AG08395 (cell line): ENCODE results near the gene GPR173.

Experiments
- DNase-seq: peaks from one replicate; pipeline ENCODE4 v3.0.0; 2012; ENCODE audit warnings: mixed read lengths, low spot score

GPR173 gene, protein sequence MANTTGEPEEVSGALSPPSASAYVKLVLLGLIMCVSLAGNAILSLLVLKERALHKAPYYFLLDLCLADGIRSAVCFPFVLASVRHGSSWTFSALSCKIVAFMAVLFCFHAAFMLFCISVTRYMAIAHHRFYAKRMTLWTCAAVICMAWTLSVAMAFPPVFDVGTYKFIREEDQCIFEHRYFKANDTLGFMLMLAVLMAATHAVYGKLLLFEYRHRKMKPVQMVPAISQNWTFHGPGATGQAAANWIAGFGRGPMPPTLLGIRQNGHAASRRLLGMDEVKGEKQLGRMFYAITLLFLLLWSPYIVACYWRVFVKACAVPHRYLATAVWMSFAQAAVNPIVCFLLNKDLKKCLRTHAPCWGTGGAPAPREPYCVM

GRCh38 chrX:53048169-53049126 is at the start of gene GPR173:
TSS of gene GPR173 (plus strand) at chrX:53048789. CDS start at chrX:53076622, 27,833 bp downstream.
- DNase-seq = peak; percentile 70

DNA sequence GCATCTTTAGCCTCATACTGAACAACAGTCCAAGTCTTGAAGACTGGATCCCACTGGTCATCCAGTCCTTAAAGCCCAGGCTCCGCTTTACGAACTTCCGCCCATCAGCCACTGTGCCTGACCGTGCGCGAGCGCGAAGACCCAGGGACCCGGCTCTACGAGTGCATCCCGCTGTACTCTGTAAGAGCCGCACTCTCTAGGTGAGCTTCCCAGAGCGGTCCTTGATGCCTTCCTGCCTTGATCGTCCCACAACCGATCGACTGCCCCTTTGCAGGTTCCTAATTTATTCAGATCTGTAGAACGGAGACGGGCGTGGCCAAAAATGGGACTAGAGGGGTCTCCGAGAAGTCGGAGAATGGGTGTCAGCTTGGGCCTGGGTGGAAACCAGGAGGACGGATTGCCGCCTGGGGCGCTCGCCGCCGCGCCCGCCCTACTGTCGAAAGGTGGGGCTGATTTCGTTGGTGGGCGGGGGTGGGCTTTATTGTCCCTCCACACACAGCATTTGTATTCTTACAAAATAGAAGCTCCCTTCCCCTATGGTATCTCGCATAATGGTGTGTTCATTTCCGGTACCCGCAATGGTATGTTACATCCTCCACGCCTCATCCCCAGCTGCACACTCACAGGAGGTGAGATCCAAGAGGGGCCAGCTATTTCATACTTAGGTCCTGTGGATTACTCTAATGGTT is 48.0 kb upstream of the GPR173 start:
- no peak for DNase-seq

DNA sequence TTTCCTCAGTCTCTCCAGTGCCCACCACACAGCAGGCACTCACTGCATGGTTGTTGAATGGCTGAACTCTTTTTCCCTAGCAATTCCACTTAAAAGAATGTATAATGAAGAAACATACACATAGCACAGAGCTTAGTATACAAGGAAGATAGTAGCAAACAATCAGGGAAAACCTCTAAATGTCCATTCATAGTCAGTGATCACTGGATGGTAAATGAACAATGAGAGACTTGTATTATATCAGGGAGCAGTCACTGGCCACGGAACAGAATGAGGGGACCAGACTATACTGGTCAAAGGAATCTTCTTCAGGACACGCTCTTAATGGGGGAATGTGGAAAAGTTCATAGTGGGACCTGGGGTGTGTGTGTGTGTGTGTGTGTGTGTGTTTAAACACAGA is 46.6 kb upstream of the GPR173 start:
- no peak for DNase-seq

GRCh38 chrX:53003111-53003510 is 45.5 kb upstream of the GPR173 start:
- no peak for DNase-seq

- DNase-seq = no peak
Observed at GRCh38 chrX:53004038-53004437, 44.6 kb upstream of the GPR173 start.

GRCh38 chrX:53004811-53005210 is 43.8 kb upstream of the GPR173 start:
- DNase-seq = no peak

GRCh38 chrX:53005327-53005726 is 43.3 kb upstream of the GPR173 start:
- no peak for DNase-seq

DNA sequence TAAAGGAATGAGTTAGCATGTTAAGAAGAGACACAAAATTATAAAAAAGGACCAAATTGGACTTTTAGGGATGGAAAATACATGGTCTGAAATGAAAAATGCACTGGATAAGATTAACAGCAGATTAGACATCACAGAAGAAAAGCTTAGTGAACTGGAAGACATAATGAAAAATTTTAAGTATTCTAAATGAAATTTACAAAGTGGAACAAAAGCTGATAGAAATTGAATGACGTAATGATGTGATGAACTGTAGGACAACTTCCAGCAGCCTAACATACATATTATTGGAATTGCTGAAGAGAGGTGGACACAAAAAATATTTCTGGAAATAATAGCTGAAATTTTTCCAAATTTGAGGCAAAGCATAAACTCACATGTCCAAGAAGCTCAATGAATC is 39.6 kb upstream of the GPR173 start:
- DNase-seq = no peak

DNA sequence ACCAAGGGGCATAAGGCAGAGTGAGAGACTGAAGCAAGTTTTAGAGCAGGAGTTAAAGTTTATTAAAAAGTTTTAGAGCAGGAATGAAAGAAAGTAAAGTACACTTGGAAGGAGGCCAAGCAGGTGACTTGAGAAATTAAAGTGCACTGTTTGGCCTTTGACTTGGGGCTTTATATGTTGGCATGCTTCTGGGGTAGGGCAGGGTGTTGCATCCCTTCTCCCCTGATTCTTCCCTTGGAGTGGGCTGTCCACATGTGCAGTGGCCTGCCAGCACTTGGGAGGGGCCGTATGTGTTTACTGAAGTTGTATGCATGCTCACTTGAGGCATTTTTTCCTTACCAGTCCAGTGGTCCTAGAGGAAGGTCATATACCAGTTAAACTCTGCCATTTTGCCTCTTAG is 35.3 kb upstream of the GPR173 start:
- no peak for DNase-seq

- no peak for DNase-seq
Observed at GRCh38 chrX:53018627-53019026, 30.0 kb upstream of the GPR173 start.

DNA sequence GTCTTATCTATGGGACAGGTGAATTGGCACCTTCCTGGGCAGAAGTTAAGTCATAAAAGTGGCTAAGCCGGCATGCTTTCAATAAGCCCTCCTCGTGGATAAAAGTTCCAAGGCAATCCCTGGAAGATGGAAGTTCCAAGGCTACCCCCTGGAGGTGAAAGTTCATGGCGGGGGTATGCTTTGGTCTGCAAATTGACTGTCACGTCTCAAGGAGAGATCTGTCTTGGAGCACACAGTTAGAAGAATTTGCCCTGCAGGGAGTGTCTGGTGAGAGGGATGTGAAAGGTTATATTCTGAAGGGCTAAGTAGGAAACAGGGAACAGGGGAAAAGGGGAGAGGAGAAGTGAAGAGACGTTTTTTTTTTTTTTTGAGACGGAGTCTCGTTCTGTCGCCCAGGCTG is 26.2 kb upstream of the GPR173 start:
- no peak for DNase-seq

- DNase-seq = no peak
Observed at GRCh38 chrX:53028678-53029077, 19.9 kb upstream of the GPR173 start.

- DNase-seq = no peak
Observed at GRCh38 chrX:53031380-53031779, 17.2 kb upstream of the GPR173 start.

DNA sequence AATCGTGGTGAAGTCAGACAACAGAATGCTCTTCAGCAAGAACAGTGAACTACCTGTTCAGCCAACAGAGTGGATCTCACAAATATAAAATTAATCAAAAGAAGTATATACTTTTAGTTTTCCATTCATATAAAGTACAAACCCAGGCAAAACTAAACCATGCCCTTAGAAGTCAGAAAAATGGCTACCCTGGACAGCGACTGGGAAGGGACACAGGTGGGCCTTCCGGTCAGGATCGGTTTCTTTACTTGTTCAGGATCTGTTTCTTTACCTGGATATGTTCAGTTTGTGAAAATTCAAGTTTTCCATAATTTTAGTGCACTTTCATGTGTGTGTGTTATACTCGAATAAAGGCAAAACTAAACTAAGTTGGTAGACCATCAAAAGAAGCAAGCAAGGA is 12.4 kb upstream of the GPR173 start:
- DNase-seq = no peak

DNA sequence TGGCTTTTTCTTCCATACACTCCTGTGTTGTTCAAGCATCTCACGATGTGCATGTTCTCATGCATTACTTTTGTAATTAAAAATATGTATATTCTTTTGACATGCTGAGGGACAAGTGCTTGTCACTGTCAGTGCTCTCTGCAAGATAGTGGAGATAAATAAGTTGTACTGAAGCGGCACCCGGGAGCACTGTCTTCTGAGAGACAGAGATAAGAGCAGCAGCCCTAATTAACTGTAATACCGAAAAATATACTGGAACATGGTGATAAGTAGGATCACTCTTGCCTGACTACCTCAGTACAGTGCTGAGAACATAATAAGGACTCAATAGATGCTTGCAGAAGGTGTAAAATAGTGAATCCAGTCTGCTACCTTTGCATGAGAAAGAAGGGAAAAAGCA is 9.4 kb upstream of the GPR173 start:
- no peak for DNase-seq

- no peak for DNase-seq
Observed at GRCh38 chrX:53044995-53045394, 3.6 kb upstream of the GPR173 start.

GRCh38 chrX:53047228-53047627 is 1.4 kb upstream of the GPR173 start:
- no peak for DNase-seq

- no peak for DNase-seq
Observed at GRCh38 chrX:53049127-53049517, 533 bp downstream of the GPR173 start.

GRCh38 chrX:53050841-53051240 is 2.3 kb downstream of the GPR173 start:
- no peak for DNase-seq

DNA sequence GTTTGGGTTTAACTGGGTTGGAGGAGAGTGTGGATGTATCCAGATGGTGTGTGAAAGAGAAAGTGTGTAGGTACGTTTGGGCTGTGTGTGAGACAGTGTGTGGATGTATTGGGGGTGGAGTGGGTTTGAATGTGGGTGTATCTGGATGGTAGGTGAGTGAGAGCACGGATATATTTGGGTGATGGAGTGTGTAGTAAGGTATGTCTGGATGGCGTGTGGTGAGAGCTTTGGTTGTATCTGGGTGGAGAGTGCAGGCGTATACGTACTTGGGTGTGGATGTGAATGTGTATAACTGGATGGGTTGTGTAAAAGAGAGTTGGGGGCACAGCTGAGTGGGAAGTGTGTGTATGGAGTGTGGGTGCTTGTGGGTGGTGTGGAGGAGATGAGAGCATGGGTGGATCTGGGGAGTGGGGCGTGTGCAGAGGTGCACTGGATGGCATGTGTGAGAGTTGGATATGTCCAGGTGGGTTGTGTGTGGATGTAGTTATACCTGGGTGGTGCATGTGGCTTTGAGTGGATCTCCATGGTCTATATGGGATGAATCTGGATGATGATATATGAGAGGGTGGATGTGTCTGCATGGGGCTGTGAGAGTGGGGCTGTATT is 6.8 kb downstream of the GPR173 start:
- no peak for DNase-seq

DNA sequence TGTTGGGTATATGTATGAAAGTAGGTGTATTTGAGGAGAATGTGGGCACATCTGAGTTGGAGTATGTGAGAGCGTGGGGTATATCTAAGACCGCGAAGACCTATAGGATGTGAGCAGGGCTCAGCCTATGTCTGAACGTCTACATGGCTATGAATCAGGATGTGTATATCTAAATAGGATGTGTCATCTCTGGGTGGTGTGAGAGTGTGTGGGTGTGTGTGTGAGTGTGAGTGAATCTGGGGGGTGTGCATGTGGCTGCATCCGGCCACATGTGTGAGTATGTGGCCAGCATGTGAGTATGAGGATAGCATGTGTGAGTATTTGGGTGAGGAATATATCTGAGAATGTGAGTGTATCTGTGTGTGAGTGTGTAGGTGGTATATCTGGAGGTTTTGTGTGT is 7.7 kb downstream of the GPR173 start:
- no peak for DNase-seq

- no peak for DNase-seq
Observed at GRCh38 chrX:53065104-53065503, 16.5 kb downstream of the GPR173 start.
